ENCODE data around the gene RAB7A. TPM values are rescaled to one million over a fixed set of nuclear protein-coding genes. Genes with fewer than 3 reads are reported as not detected.

The RAB7A gene
- total and polyA plus RNA-seq, 2 of the 4 experiments (the other 2 are of a cell fraction), result 57.0 to 240 TPM

DNA sequence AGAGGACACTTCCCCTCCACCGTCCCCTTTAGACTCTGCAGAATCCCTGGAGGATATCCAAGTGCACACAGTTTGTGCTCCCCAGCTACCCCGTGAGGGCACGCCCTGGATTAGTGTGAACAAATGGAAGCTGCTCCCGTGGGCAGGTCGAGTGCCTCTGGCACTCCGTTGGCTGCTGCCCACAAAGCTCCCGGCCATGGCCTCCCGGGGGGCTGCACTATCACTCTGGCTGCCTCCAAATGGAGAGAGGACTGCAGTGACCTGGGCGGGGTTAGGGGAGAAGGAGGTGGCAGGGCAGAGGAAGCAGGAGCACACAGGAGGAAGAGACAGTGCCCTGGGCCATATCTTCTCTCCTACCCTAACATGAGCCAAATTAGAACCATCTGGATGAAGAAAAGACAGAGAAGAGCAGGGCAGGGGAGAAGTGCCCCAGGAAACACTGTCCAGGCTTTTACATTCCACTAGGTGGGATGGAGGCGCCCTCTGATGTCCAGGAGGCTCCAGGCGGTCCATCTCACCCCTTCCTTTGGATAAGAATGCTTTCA lies 124.0 kb downstream of the RAB7A start:
- H3K4me2 ChIP-seq (ENCODE audit: low read depth, low read length), result no peak overlapping the region
- POLR2A ChIA-PET (ENCODE audit: unreplicated experiment), result no interaction called here
- no peak overlapping the region for H2BK20ac ChIP-seq (ENCODE audit: low read depth, low read length)
- DNase-seq (no peak), ATAC-seq (ENCODE audit: low read depth) (no peak)
- H3K4me3 ChIP-seq (ENCODE audit: insufficient read depth, low read depth, low read length), result no peak overlapping the region
- H3K14ac ChIP-seq (replicated peaks; ENCODE audit: low read depth, low read length), result no peak overlapping the region
- H3K4me1 ChIP-seq (ENCODE audit: control insufficient read depth, insufficient read depth, low read length), result peaks cover 6% of the 10 kb centered on the region; the same call in 1 of the 2 replicates
- H2AK5ac ChIP-seq (ENCODE audit: low read depth, low read length), result no peak overlapping the region
- H2BK120ac ChIP-seq (ENCODE audit: low read depth, low read length), result no peak overlapping the region
- H3K9me1 ChIP-seq (ENCODE audit: insufficient read depth, low read length), result no peaks in the 10 kb centered on the region
- H3K56ac ChIP-seq (ENCODE audit: extremely low read depth, insufficient read depth, low read length), result no peak overlapping the region
- no peaks in the 10 kb centered on the region for H4K20me1 ChIP-seq (ENCODE audit: insufficient read depth, low read length)
- no peak overlapping the region for H4K5ac ChIP-seq (ENCODE audit: low read depth, low read length)
- H3K4ac ChIP-seq (ENCODE audit: low read depth, low read length), result no peak overlapping the region
- no peak overlapping the region for H3K18ac ChIP-seq (ENCODE audit: low read depth, low read length)
- no peak overlapping the region for H2AK9ac ChIP-seq (replicated peaks; ENCODE audit: low read depth, low read length, poor library complexity)
- H3K9me3 ChIP-seq (ENCODE audit: control insufficient read depth, insufficient read depth, low read length), result peaks cover 11% of the 10 kb centered on the region
- BruUV-seq (replicated peaks), result no TSS peak
- no peaks in the 10 kb centered on the region for H3K79me1 ChIP-seq (ENCODE audit: low read depth in 1 of 2, low read length in 2 of 2)
- no peak overlapping the region for H2BK5ac ChIP-seq (ENCODE audit: low read depth, low read length, poor library complexity, severe bottlenecking)
- 37% methylated on average over 6 of the region's 11 CpGs; no CpG with 5 or more reads in 1 of the 2 experiments for whole genome bisulfite sequencing, 2 experiments (ENCODE audit: extremely low coverage in 2 of 2, insufficient read length in 1 of 2)
- dilution Hi-C loops (cut with HindIII; ENCODE audit: low sequenced_read_pairs, unreplicated experiment) (no loop called here), intact Hi-C loops (cut with micrococcal nuclease) (no loop called here), in situ Hi-C loops (cut with MboI; ENCODE audit: low sequenced_read_pairs) (no loop called here)
- no peak overlapping the region for H2AFZ ChIP-seq (replicated peaks; ENCODE audit: low read length, poor library complexity)
- H3K9ac ChIP-seq (ENCODE audit: low read depth, low read length), result no peak overlapping the region
- no peak for TF ChIP-seq MXI1 (IDR thresholded peaks at IDR 0.05; ENCODE audit: borderline replicate concordance, low read depth, low read length)
- TF ChIP-seq, protein P1, sequence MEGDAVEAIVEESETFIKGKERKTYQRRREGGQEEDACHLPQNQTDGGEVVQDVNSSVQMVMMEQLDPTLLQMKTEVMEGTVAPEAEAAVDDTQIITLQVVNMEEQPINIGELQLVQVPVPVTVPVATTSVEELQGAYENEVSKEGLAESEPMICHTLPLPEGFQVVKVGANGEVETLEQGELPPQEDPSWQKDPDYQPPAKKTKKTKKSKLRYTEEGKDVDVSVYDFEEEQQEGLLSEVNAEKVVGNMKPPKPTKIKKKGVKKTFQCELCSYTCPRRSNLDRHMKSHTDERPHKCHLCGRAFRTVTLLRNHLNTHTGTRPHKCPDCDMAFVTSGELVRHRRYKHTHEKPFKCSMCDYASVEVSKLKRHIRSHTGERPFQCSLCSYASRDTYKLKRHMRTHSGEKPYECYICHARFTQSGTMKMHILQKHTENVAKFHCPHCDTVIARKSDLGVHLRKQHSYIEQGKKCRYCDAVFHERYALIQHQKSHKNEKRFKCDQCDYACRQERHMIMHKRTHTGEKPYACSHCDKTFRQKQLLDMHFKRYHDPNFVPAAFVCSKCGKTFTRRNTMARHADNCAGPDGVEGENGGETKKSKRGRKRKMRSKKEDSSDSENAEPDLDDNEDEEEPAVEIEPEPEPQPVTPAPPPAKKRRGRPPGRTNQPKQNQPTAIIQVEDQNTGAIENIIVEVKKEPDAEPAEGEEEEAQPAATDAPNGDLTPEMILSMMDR (conservative IDR thresholded peaks at IDR 0.05; ENCODE audit: low read depth, low read length), result 0 out of 2 replicates have a peak, but pooled peaks have one; percentile 19
- peak; percentile 26; the same call in 1 of the 2 replicates for TF ChIP-seq RAD21 (IDR thresholded peaks at IDR 0.05; ENCODE audit: low read length)
- no peak overlapping the region for H3K27ac ChIP-seq (ENCODE audit: insufficient read depth, low read length)
- no peak overlapping the region for H3K23ac ChIP-seq (ENCODE audit: low read depth, low read length)
- CTCF ChIA-PET, result no interaction called here
- peaks cover 1% of the 10 kb centered on the region; the same call in 1 of the 2 replicates for H3K27me3 ChIP-seq (ENCODE audit: control insufficient read depth, insufficient read depth, low read length)
- H2BK15ac ChIP-seq (ENCODE audit: low read depth, low read length), result no peak overlapping the region
- no peaks in the 10 kb centered on the region for H3K36me3 ChIP-seq (ENCODE audit: control insufficient read depth, insufficient read depth, low read length)
- no peak overlapping the region for H4K8ac ChIP-seq (ENCODE audit: low read depth in 2 of 2, low read length in 2 of 2)
- H4K91ac ChIP-seq (ENCODE audit: insufficient read depth, low read depth, low read length), result no peak overlapping the region
